Measurements from ENCODE around the gene PRC1.

PRC1 gene

DNA sequence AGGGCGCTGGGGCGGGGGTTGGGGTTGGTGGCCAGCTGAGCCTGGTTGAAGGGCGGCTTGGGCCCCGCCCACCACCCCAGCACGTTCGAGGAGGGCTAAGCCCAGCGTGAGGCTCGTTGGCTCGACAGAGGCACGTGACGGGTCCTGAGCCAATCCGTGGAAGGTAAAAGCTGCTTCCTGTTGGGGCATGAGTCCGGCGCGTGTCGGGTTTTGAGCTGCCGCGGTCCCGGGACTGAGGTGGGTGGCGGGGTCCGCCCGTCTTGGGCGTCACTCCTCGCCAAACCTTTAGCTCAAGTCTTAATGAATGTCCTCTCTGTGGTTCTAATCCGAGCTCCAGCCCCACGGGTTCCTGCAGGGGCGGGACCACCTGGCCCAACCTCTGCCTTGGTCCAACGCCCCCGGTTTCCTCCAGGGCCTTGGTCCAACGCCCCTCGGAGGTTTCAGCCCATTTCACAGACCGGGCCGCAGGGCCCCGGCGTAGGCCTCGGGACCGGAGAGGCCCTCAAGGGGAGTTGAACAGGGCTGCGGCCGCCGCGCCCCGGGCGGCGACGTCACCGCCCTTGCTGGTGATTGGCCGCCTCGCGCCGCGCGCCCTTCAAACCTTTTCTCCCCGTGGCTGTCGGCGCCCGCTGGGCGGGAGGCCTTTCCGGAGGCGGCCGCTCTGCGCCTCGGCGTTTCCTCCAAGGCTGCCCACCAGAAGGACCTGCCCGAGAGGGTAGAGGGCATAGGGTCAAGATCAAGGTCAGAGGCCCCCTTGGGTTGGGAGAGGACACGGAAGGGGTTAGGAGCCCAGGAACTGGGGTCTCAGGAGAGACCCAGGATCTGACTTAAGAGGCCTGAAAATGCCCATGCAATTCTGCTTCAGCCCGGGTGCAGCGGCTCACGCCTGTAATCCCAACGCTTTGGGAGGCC is 39.4 kb downstream of the PRC1 start, which contains the start of gene RCCD1:
Gene RCCD1, plus strand, starts transcription at position 173 of the 912 bp plus-strand sequence. CDS start 1,851 bp downstream, outside the sequence.
- DNase-seq = peak; percentile 94

- DNase-seq = no peak
These were observed 40.2 kb downstream of the PRC1 start for GRCh38 chr15:90953947-90954711.

DNA sequence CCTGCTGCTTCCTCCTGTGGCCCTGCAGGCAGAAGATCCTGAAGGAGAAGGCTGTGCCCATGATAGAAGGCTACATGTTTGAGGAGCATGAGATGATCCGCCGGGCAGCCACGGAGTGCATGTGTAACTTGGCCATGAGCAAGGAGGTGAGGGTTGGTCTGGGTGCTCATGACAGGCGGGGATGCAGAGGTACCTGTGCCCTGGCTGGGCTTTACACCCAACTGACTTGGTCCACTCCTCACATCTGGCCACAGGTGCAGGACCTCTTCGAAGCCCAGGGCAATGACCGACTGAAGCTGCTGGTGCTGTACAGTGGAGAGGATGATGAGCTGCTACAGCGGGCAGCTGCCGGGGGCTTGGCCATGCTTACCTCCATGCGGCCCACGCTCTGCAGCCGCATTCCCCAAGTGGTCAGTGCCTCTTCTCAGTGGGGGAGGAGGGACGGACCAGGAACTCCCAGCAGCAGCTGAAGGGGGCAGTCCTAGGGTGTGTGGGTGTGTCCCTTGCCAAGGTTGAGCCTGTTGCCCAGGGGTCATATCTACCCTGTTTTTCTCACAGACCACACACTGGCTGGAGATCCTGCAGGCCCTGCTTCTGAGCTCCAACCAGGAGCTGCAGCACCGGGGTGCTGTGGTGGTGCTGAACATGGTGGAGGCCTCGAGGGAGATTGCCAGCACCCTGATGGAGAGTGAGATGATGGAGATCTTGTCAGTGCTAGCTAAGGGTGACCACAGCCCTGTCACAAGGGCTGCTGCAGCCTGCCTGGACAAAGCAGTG is 41.2 kb downstream of the PRC1 start:
- no peak for DNase-seq

DNA sequence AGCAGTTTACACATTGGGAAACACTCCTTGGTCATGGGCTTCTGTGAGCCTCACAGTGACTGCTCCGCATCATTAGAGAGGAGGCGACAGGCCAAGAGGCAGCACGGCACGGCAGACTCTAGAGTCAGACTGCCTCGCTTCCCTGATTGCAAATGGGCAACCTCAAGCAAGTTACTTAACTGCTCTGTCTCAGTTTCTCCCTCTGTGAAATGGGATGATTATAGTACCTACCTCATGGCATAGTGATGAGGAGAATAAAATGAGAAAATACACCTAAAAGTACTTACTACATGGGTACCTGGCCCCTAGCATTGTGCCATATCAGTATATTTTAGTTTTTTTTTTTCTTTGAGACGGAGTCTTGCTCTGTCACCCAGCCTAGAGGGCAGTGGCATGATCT is 43.7 kb downstream of the PRC1 start:
- no peak for DNase-seq

GRCh38 chr15:90949979-90950675 is 44.2 kb downstream of the PRC1 start:
- no peak for DNase-seq

DNA sequence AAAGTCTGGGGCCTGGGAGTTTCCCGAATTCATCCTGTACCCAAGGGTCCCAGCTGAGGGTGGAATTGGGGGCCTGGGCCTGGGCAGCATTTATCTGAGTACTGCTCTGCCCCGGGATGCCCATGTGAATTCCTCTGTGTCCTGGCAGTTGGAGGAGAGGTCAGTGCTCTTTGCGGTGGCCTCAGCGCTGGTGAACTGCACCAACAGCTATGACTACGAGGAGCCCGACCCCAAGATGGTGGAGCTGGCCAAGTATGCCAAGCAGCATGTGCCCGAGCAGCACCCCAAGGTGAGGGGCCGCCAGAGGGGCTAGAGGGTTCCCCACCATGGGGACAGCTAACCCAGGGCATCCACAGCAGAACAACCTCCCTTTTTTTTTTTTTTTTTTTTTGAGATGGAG is 45.8 kb downstream of the PRC1 start:
- no peak for DNase-seq

DNA sequence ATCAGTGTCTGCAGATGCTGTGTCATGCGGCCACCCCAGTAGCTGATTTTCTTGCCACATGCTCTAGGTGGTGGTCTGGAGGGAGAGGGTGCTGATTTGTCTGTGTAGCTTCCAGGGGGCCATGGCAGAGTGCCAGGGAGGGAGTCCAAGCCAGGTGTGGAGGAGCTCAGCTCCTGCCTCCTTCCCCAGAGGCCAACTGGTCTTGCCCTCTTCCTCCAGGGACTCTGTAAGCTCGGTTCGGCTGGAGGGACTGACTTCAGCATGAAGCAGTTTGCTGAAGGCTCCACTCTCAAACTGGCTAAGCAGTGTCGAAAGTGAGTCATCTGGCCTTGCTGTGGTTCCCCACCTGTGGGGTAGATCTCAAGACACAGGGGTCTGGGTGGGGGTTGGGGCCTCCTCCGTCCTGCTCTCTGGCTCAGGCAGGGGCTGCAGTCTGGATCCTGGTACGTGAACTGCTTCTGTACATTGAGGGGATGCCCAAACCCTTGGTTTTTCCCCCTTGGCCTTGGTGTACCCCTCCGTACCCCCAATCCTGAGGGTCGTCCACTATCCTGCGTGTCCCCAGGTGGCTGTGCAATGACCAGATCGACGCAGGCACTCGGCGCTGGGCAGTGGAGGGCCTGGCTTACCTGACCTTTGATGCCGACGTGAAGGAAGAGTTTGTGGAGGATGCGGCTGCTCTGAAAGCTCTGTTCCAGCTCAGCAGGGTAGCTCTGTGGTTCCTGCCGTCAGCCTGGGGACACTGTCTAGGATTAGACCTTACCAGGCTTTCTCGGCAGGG is 46.6 kb downstream of the PRC1 start:
- DNase-seq = no peak

- DNase-seq = no peak
These were observed 47.3 kb downstream of the PRC1 start for GRCh38 chr15:90946941-90947576.

GRCh38 chr15:90946538-90946937 is 47.8 kb downstream of the PRC1 start:
- no peak for DNase-seq

- DNase-seq = no peak
These were observed 49.2 kb downstream of the PRC1 start for GRCh38 chr15:90945091-90945490.

DNA sequence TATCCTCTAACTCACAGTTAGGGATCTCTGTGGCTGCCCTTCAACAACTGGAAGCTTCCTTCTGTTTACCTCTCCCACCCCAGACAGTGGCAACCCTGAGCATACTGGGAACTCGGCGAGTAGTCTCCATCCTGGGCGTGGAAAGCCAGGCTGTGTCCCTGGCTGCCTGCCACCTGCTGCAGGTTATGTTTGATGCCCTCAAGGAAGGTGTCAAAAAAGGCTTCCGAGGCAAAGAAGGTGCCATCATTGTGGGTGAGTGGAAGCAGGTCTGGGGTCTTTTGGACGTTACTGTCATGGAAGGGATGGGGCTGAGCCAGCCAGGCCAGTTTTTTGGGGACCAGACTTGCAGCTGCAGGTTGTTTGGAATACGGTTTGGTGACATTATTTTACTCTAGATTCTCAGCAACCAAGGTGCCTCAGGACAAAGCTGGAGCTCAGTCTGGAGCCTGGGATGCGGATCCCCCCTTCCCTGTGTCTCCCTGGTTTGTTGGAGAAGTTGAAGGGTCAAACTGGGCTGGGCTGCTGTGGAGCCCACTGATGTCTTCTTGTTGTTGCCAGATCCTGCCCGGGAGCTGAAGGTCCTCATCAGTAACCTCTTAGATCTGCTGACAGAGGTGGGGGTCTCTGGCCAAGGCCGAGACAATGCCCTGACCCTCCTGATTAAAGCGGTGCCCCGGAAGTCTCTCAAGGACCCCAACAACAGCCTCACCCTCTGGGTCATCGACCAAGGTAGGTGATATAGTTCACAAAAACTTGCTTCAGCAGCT is 51.8 kb downstream of the PRC1 start:
- DNase-seq = no peak

- DNase-seq = no peak
These were observed 53.3 kb downstream of the PRC1 start for GRCh38 chr15:90941038-90941437.

- no peak for DNase-seq
These were observed 54.6 kb downstream of the PRC1 start for GRCh38 chr15:90939756-90940155.

- no peak for DNase-seq
These were observed 56.1 kb downstream of the PRC1 start for GRCh38 chr15:90938261-90938660.

DNA sequence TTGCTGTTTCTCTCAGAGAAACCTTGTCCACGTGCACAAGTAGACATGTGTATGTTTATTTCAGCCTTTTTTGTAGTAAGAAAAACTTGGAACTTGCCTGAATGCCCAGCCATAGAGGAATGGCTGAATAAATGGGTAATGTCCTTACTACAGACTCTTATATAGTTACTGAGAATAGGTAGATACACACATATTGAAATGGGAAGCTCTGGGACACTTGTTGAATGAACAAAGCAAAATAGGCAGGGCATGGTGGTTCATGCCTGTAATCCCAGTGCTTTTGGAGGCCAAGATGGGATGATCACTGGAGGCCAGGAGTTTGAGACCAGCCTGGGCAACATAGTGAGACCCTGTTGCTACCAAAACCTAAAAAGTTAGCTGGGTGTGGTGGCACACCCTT is 57.5 kb downstream of the PRC1 start:
- DNase-seq = no peak

- DNase-seq = peak; percentile 98
These were observed 59.2 kb downstream of the PRC1 start, which contains the start of gene UNC45A for GRCh38 chr15:90934949-90935751. Gene UNC45A, plus strand, starts transcription at chr15:90935285. Its CDS starts 40 bp downstream, at chr15:90935325.

DNA sequence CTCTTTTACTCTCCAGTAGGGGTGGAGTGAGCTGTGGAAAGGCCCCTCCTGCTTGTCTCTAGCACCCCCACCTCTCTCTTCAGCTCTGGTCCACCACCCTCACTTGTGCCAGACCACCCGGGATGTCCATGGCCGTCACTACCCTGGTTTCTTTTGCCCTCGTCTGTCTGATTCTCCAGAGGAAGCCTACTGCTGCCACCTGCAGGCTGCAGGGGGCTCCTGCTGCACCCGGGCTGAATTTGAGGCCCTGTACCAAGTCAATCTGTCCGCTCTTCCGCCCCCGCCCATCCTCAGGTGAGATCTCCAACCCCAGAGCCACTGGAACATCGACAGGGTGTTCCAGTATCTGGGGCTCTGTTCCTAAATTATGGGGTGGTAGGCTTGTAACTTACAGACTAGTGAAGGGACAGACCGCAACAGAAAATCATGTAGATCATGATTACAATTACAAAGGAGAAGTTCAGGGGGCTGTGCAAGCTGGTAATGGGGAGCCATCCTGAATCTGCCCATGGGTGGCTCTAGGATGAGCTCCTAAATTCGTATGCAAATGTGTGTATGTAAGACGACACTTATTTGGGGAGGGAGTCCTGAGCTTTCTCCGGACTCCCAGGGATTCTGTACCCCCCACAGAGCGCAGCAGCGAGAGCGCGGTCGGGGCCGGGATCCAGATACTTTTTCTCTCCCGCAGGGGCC is 59.9 kb downstream of the PRC1 start:
- peak; percentile 91 for DNase-seq

- DNase-seq = no peak
These were observed 61.0 kb downstream of the PRC1 start for GRCh38 chr15:90933301-90933700.

GRCh38 chr15:90932660-90932991 is 61.7 kb downstream of the PRC1 start:
- no peak for DNase-seq
